Subcutaneous adipose tissue (tissue), 4 donors: ENCODE data around the gene DARS2. TPM values are rescaled to one million over a fixed set of nuclear protein-coding genes. Genes with fewer than 3 reads are reported as not detected.

Source experiments
- total RNA-seq, 4 donors: library from RNA; depleted of rRNA; stranded (reverse); fragments of >200 nt; gene quantifications; one replicate each; pipeline ENCODE4 v1.1.0, GENCODE V29; 2016
- TF ChIP-seq, protein P1 (sequence below): fragments of 450-650 bp; IDR thresholded peaks from one replicate; pipeline ENCODE4 v1.5.1; 2016; ENCODE audit warnings: low read depth, mild to moderate bottlenecking, control low read depth, antibody characterized with exemption, moderate library complexity

The DARS2 gene
- total RNA-seq, 4 donors from 2014 or later = 13.3 to 21.4 (median 15.6) TPM

GRCh38 chr1:173868266-173869020, 44.0 kb downstream of the DARS2 start, which contains the start of gene ZBTB37:
Gene ZBTB37 (plus strand): TSS chr1:173868380. CDS start chr1:173870226, 1,846 bp downstream.
- TF ChIP-seq, protein P1, sequence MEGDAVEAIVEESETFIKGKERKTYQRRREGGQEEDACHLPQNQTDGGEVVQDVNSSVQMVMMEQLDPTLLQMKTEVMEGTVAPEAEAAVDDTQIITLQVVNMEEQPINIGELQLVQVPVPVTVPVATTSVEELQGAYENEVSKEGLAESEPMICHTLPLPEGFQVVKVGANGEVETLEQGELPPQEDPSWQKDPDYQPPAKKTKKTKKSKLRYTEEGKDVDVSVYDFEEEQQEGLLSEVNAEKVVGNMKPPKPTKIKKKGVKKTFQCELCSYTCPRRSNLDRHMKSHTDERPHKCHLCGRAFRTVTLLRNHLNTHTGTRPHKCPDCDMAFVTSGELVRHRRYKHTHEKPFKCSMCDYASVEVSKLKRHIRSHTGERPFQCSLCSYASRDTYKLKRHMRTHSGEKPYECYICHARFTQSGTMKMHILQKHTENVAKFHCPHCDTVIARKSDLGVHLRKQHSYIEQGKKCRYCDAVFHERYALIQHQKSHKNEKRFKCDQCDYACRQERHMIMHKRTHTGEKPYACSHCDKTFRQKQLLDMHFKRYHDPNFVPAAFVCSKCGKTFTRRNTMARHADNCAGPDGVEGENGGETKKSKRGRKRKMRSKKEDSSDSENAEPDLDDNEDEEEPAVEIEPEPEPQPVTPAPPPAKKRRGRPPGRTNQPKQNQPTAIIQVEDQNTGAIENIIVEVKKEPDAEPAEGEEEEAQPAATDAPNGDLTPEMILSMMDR = no peak

DNA sequence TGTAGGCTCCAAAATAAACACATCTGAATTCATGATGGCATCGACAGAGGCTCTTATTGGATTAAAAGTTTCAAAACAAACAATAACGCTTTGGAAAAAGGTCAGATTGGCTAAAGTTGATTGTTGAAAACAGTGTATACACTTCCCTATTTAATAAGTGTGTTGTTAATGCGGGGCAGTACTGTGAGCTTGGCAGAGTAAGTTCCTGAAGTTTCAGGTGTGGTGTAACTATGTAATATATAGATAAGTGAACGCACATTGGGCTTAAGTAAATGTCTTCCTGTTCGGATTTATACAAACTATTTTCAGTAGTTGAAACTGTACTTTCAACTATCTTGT, 44.5 kb downstream of the DARS2 start:
- TF ChIP-seq, protein P1 = no peak

DNA sequence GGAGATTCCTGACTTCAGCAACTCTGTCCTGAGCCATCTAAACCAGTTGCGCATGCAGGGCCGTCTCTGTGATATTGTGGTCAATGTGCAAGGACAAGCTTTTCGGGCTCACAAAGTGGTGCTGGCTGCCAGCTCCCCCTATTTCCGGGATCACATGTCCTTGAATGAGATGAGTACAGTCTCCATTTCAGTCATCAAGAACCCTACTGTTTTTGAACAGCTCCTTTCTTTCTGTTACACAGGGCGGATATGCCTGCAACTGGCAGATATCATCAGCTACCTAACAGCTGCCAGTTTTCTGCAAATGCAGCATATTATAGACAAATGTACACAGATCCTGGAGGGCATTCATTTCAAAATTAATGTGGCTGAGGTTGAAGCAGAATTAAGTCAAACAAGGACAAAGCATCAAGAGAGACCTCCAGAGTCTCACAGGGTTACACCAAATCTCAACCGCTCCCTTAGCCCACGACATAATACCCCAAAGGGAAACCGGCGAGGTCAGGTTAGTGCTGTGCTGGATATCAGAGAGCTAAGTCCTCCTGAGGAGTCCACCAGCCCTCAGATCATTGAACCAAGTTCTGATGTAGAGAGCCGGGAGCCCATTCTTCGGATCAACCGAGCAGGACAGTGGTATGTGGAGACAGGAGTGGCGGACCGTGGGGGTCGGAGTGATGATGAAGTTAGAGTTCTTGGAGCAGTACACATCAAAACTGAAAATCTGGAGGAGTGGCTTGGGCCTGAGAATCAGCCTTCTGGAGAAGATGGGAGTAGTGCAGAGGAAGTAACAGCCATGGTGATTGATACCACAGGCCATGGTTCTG, 46.0 kb downstream of the DARS2 start:
- TF ChIP-seq, protein P1 = no peak

DNA sequence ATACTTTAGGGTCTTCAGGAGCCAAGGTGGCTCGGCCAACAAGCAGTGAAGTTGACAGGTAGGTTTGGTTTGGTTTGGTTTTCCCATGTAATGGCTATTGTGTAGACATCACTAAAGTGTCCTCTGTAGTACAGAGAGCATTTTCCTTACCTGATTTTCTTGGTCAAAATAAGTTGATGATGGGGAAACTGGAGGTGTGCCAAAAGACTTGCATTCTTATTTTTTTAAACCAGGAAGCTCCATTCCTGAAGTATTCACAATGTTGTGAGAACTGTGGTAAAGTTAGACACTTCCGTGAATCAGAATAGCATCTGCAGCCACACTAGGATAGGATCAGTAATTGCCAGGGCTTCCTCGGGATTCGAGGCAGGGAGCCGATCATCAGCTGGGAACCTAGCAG, 46.6 kb downstream of the DARS2 start:
- TF ChIP-seq, protein P1 = no peak

- TF ChIP-seq, protein P1 = no peak
These were observed 47.0 kb downstream of the DARS2 start for GRCh38 chr1:173871500-173871899.

DNA sequence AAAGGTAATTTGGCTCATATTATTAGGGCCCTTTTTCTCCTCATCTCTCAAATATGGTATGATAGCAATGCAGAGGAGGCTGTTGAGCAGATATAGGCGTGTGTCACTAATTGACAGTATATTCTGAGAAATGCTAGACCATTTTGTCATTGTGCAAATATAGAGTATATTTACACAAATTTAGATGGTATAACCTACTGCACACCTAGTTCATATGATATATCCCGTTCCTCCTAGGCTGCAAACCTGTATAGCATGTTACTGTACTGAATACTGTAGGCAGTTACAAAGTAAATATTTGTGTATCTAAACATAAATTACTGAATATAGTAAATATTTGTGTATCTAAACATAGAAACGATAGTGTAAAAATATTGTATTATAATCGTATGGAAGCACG, 52.3 kb downstream of the DARS2 start:
- TF ChIP-seq, protein P1 = no peak

DNA sequence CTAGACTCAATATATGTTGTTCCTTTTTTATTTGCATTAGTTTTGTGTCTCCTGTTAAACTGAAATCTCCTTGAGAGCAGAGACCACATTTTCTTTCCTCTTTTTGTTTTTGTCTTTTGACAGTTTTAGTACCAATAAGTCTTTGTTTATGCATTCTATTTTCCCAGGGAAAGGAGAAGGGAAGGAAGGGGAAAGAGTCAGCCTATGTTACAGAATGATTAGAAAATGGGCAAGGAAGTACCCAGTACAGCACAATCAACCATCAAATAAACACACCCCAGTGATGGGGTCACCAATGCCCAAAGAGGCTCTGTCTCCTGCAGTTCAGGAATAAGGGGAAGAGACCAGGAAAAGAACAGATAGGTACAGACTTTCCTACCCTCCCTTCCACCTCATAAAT, 53.8 kb downstream of the DARS2 start:
- TF ChIP-seq, protein P1 = no peak
